ENCODE results near the gene C16orf78. TPM values are rescaled to one million over a fixed set of nuclear protein-coding genes. Genes with fewer than 3 reads are reported as not detected.

The C16orf78 gene
- polyA plus RNA-seq, 1 donor (not counting 4 experiments of a cell fraction or from before 2014, with no cell fraction given): not detected

DNA sequence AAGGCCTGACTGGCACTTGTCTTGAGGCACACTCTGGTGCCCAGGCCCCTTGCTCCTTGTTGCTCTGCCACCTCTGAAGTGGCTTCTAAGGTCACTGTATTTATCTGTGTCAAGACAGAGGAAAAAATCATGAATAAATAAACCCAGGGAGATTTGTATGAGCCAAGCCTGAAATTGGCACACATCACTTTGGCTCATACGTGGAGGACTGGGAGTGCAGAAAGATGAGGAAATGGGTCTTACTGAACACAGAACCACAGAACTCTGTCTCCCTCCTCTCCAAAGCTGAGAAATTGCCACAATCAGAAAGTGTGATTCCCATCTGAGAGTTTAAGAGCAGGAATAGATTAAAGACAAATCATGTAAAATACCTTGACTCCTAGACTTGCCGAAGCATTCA, 27.1 kb upstream of the C16orf78 start:
- Histone ChIP-seq H3K4me2 (ENCODE audit: control insufficient read depth, extremely low read depth, insufficient read depth, low read depth, low read length) (no peak overlapping the region), H4K20me1 (ENCODE audit: control insufficient read depth, extremely low read depth, insufficient read depth, low read length) (no peaks in the 10 kb centered on the region), H3K79me2 (ENCODE audit: control insufficient read depth, insufficient read depth, low read length) (no peaks in the 10 kb centered on the region), H3K4me1 (ENCODE audit: control insufficient read depth, extremely low read depth, insufficient read depth, low read length) (no peaks in the 10 kb centered on the region), H3K9me3 (ENCODE audit: control insufficient read depth, low read depth, low read length) (no peaks in the 10 kb centered on the region), H2AFZ (ENCODE audit: control insufficient read depth, low read length) (no peak overlapping the region), H3K27me3 (ENCODE audit: control insufficient read depth, extremely low read depth, insufficient read depth, low read length) (no peaks in the 10 kb centered on the region), H3K27ac (ENCODE audit: control insufficient read depth, insufficient read depth, low read length) (no peak overlapping the region), H3K4me3 (ENCODE audit: control insufficient read depth in 2 of 3, extremely low read depth in 1 of 3, insufficient read depth in 2 of 3, low read depth in 1 of 3, low read length in 3 of 3) (no peak overlapping the region), H3K9ac (ENCODE audit: control insufficient read depth, extremely low read depth, insufficient read depth, low read length) (no peak overlapping the region), H3K36me3 (ENCODE audit: control insufficient read depth in 2 of 2, extremely low read depth in 1 of 2, insufficient read depth in 2 of 2, low read length in 2 of 2) (no peaks in the 10 kb centered on the region), H3K9me1 (ENCODE audit: control insufficient read depth, extremely low read depth, insufficient read depth, low read length) (no peaks in the 10 kb centered on the region)
- DNase-seq (ENCODE audit: low read depth, low spot score): no peak
- no peak for FAIRE-seq
- dilution Hi-C loops (cut with MboI; ENCODE audit: extremely low pct_ligation_motif_present, low sequenced_read_pairs): no loop called here
- TF ChIP-seq, protein P1, sequence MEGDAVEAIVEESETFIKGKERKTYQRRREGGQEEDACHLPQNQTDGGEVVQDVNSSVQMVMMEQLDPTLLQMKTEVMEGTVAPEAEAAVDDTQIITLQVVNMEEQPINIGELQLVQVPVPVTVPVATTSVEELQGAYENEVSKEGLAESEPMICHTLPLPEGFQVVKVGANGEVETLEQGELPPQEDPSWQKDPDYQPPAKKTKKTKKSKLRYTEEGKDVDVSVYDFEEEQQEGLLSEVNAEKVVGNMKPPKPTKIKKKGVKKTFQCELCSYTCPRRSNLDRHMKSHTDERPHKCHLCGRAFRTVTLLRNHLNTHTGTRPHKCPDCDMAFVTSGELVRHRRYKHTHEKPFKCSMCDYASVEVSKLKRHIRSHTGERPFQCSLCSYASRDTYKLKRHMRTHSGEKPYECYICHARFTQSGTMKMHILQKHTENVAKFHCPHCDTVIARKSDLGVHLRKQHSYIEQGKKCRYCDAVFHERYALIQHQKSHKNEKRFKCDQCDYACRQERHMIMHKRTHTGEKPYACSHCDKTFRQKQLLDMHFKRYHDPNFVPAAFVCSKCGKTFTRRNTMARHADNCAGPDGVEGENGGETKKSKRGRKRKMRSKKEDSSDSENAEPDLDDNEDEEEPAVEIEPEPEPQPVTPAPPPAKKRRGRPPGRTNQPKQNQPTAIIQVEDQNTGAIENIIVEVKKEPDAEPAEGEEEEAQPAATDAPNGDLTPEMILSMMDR (optimal IDR thresholded peaks at IDR 0.05 in 1 of 3, IDR thresholded peaks at IDR 0.05 in 1 of 3, conservative IDR thresholded peaks at IDR 0.05 in 1 of 3; ENCODE audit: extremely low read depth in 1 of 3, insufficient read depth in 2 of 3, low read length in 3 of 3): no peak
- no peak for TF ChIP-seq EZH2 (IDR thresholded peaks at IDR 0.05; ENCODE audit: low read length)

DNA sequence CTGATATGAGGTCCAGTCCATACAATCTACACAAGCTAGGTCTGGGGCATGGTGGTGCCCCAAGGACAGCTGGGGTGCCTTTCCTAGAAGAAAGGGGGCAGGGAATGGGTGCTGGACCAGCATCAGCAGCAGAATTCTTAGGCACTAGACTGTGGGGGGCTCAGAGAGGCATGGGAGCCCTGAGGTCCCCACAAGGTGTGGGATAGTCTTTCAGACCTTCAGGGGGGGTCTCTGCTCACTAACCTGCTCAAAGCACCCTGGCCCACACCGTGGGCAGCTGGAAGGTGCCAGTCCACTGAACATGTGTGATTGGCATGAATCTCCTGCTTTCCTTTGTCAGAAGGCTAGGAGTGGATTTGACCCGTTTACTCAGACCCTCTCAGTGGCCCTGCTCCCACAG, 26.1 kb upstream of the C16orf78 start:
- dilution Hi-C loops (cut with MboI; ENCODE audit: extremely low pct_ligation_motif_present, low sequenced_read_pairs): no loop called here
- FAIRE-seq (no peak), DNase-seq (ENCODE audit: low read depth, low spot score) (no peak)
- Histone ChIP-seq H3K27ac (ENCODE audit: control insufficient read depth, insufficient read depth, low read length) (no peak overlapping the region), H3K4me3 (ENCODE audit: control insufficient read depth in 2 of 3, extremely low read depth in 1 of 3, insufficient read depth in 2 of 3, low read depth in 1 of 3, low read length in 3 of 3) (no peak overlapping the region), H4K20me1 (ENCODE audit: control insufficient read depth, extremely low read depth, insufficient read depth, low read length) (no peaks in the 10 kb centered on the region), H2AFZ (ENCODE audit: control insufficient read depth, low read length) (no peak overlapping the region), H3K27me3 (ENCODE audit: control insufficient read depth, extremely low read depth, insufficient read depth, low read length) (no peaks in the 10 kb centered on the region), H3K9ac (ENCODE audit: control insufficient read depth, extremely low read depth, insufficient read depth, low read length) (no peak overlapping the region), H3K9me1 (ENCODE audit: control insufficient read depth, extremely low read depth, insufficient read depth, low read length) (no peaks in the 10 kb centered on the region), H3K9me3 (ENCODE audit: control insufficient read depth, low read depth, low read length) (no peaks in the 10 kb centered on the region), H3K79me2 (ENCODE audit: control insufficient read depth, insufficient read depth, low read length) (no peaks in the 10 kb centered on the region), H3K36me3 (ENCODE audit: control insufficient read depth in 2 of 2, extremely low read depth in 1 of 2, insufficient read depth in 2 of 2, low read length in 2 of 2) (no peaks in the 10 kb centered on the region), H3K4me2 (ENCODE audit: control insufficient read depth, extremely low read depth, insufficient read depth, low read depth, low read length) (no peak overlapping the region), H3K4me1 (ENCODE audit: control insufficient read depth, extremely low read depth, insufficient read depth, low read length) (no peaks in the 10 kb centered on the region)
- TF ChIP-seq, protein P1 (optimal IDR thresholded peaks at IDR 0.05 in 1 of 3, IDR thresholded peaks at IDR 0.05 in 1 of 3, conservative IDR thresholded peaks at IDR 0.05 in 1 of 3; ENCODE audit: extremely low read depth in 1 of 3, insufficient read depth in 2 of 3, low read length in 3 of 3): no peak
- no peak for TF ChIP-seq EZH2 (IDR thresholded peaks at IDR 0.05; ENCODE audit: low read length)

Measured in keratinocyte (primary cell).